Caco-2 (cell line): ENCODE results near the gene FHIP1A. TPM values are rescaled to one million over a fixed set of nuclear protein-coding genes. Genes with fewer than 3 reads are reported as not detected.

Source experiments
- BruUV-seq: library from RNA; stranded (reverse); fragments of 400-500 nt; replicated peaks from 2 replicates; lab custom pipeline; 2021; lab: Mats Ljungman, UMichigan
- CTCF ChIA-PET: fragments of 300-600 bp; sonication (Branson Sonifier 250); formaldehyde crosslinking; loops from one replicate; lab custom pipeline; 2022; ENCODE audit warnings: antibody characterized with exemption; lab: Charles Lee
- POLR2A ChIA-PET: fragments of 300-600 bp; sonication (Branson Sonifier 250); formaldehyde crosslinking; loops from one replicate; lab custom pipeline; 2022; ENCODE audit warnings: antibody characterized with exemption; lab: Charles Lee
- DNase-seq, 2 experiments: peaks; one replicate each; pipeline versions ENCODE4 v3.0.0 to v3.0.0-alpha.2; 2020 to 2022
- H3K27me3 ChIP-seq: replicated peaks from 2 replicates; pipeline ENCODE4 v1.6.0; 2011; ENCODE audit warnings: low read length; ENCODE audit not compliant: control insufficient read depth, insufficient read depth
- H3K36me3 ChIP-seq: 2 replicates; pipeline ENCODE4 v1.5.1; 2011; ENCODE audit warnings: low read length; ENCODE audit not compliant: control insufficient read depth, insufficient read depth
- H3K4me1 ChIP-seq: fragments of 250-450 bp; sonication (Bioruptor Pico); 2 replicates; pipeline ENCODE4 v1.5.1; 2020; ENCODE audit warnings: mild to moderate bottlenecking
- H3K4me3 ChIP-seq: 2 replicates; pipeline ENCODE4 v1.5.1; 2011; ENCODE audit warnings: low read depth, mild to moderate bottlenecking, control low read depth, low read length
- H3K9me3 ChIP-seq: fragments of 250-450 bp; sonication (Bioruptor Pico); 2 replicates; pipeline ENCODE4 v1.5.1; 2020; ENCODE audit warnings: mild to moderate bottlenecking, moderate library complexity
- H3K27ac Mint-ChIP-seq: one replicate; pipeline ENCODE4 v1.8.0; 2022; ENCODE audit warnings: mixed read lengths; ENCODE audit not compliant: unreplicated experiment
- H3K27me3 Mint-ChIP-seq: one replicate; pipeline ENCODE4 v1.8.0; 2022; ENCODE audit warnings: mixed read lengths; ENCODE audit not compliant: insufficient read depth, unreplicated experiment
- H3K36me3 Mint-ChIP-seq: one replicate; pipeline ENCODE4 v1.8.0; 2022; ENCODE audit warnings: mild to moderate bottlenecking, mixed read lengths; ENCODE audit not compliant: insufficient read depth, unreplicated experiment
- H3K4me1 Mint-ChIP-seq: one replicate; pipeline ENCODE4 v1.8.0; 2022; ENCODE audit warnings: low read depth, mixed read lengths; ENCODE audit not compliant: unreplicated experiment
- H3K4me3 Mint-ChIP-seq: one replicate; pipeline ENCODE4 v1.8.0; 2022; ENCODE audit warnings: mild to moderate bottlenecking, moderate library complexity, mixed read lengths; ENCODE audit not compliant: unreplicated experiment
- H3K9me3 Mint-ChIP-seq: one replicate; pipeline ENCODE4 v1.8.0; 2022; ENCODE audit warnings: mixed read lengths; ENCODE audit not compliant: unreplicated experiment
- CTCF ChIP-seq, 2 experiments: fragments of 200-600 bp in 1 of 2; IDR thresholded peaks; 1 replicate in 1 of 2; 2 replicates in 1 of 2; pipeline versions ENCODE4 v1.5.1 to v1.8.0; 2011 to 2022; ENCODE audit warnings: antibody characterized with exemption in 1 of 2, control low read depth in 1 of 2, inconsistent platforms in 1 of 2, low read depth in 1 of 2, low read length in 1 of 2, mild to moderate bottlenecking in 1 of 2, moderate library complexity in 1 of 2; ENCODE audit not compliant: insufficient read depth in 1 of 2, severe bottlenecking in 1 of 2, unreplicated experiment in 1 of 2
- intact Hi-C: fragments of 100-400 bp; cut with micrococcal nuclease; formaldehyde crosslinking; loops from one replicate; pipeline ENCODE4 v1.10.0; 2022; ENCODE audit not compliant: unreplicated experiment
- total RNA-seq: library from RNA; stranded (reverse); gene quantifications from 2 replicates; pipeline ENCODE4 v1.2.3, GENCODE V29; 2022

FHIP1A gene
- total RNA-seq, 1 experiment from 2014 or later, result 22.3 TPM

- H3K4me3 Mint-ChIP-seq, result no peak overlapping the region
- no peaks in the 10 kb centered on the region for H3K27me3 ChIP-seq
- no peaks in the 10 kb centered on the region for H3K9me3 Mint-ChIP-seq
- no peaks in the 10 kb centered on the region for H3K9me3 ChIP-seq
- H3K27ac Mint-ChIP-seq, result no peak overlapping the region
- BruUV-seq, result no TSS peak
- CTCF ChIA-PET, result no interaction called here
- no peaks in the 10 kb centered on the region for H3K27me3 Mint-ChIP-seq
- DNase-seq, result no peak
- POLR2A ChIA-PET, result no interaction called here
- no peaks in the 10 kb centered on the region for H3K36me3 ChIP-seq
- intact Hi-C loops, result no loop called here
- H3K4me1 ChIP-seq, result 0 out of 2 replicates have a peak, but pooled peaks cover 3% of the 10 kb centered on the region
- peaks cover 8% of the 10 kb centered on the region for H3K4me1 Mint-ChIP-seq
- TF ChIP-seq CTCF (IDR thresholded peaks at IDR 0.05; ENCODE audit: insufficient read depth in 1 of 2, low read depth in 1 of 2, low read length in 1 of 2, severe bottlenecking in 1 of 2, unreplicated experiment in 1 of 2), result no peak
- no peaks in the 10 kb centered on the region for H3K36me3 Mint-ChIP-seq
- H3K4me3 ChIP-seq, result no peak overlapping the region
These were observed 28.5 kb downstream of the FHIP1A start for GRCh38 chr4:151437505-151437904.

GRCh38 chr4:151438154-151438553 is 29.2 kb downstream of the FHIP1A start:
- CTCF ChIA-PET, result no interaction called here
- POLR2A ChIA-PET, result no interaction called here
- Mint-ChIP-seq H3K9me3 (no peaks in the 10 kb centered on the region), H3K4me3 (no peak overlapping the region), H3K4me1 (peaks cover 2% of the 10 kb centered on the region), H3K27me3 (no peaks in the 10 kb centered on the region), H3K36me3 (no peaks in the 10 kb centered on the region), H3K27ac (no peak overlapping the region)
- Histone ChIP-seq H3K4me3 (no peak overlapping the region), H3K4me1 (0 out of 2 replicates have a peak, but pooled peaks cover 3% of the 10 kb centered on the region), H3K9me3 (no peaks in the 10 kb centered on the region), H3K36me3 (no peaks in the 10 kb centered on the region), H3K27me3 (no peaks in the 10 kb centered on the region)
- intact Hi-C loops, result no loop called here
- DNase-seq, result no peak
- TF ChIP-seq CTCF (IDR thresholded peaks at IDR 0.05; ENCODE audit: insufficient read depth in 1 of 2, low read depth in 1 of 2, low read length in 1 of 2, severe bottlenecking in 1 of 2, unreplicated experiment in 1 of 2), result no peak
- BruUV-seq, result no TSS peak

GRCh38 chr4:151439320-151439719 is 30.3 kb downstream of the FHIP1A start:
- TF ChIP-seq CTCF (IDR thresholded peaks at IDR 0.05; ENCODE audit: insufficient read depth in 1 of 2, low read depth in 1 of 2, low read length in 1 of 2, severe bottlenecking in 1 of 2, unreplicated experiment in 1 of 2), result no peak
- no peaks in the 10 kb centered on the region for H3K9me3 ChIP-seq
- Mint-ChIP-seq H3K27ac (no peak overlapping the region), H3K4me3 (no peak overlapping the region), H3K9me3 (no peaks in the 10 kb centered on the region), H3K36me3 (no peaks in the 10 kb centered on the region), H3K4me1 (peaks cover 8% of the 10 kb centered on the region), H3K27me3 (no peaks in the 10 kb centered on the region)
- H3K4me3 ChIP-seq, result no peak overlapping the region
- no peak for DNase-seq
- no peaks in the 10 kb centered on the region for H3K36me3 ChIP-seq
- no peaks in the 10 kb centered on the region for H3K27me3 ChIP-seq
- BruUV-seq, result no TSS peak
- 0 out of 2 replicates have a peak, but pooled peaks cover 3% of the 10 kb centered on the region for H3K4me1 ChIP-seq
- CTCF ChIA-PET, result interaction anchor here (0.7 kb wide), 1 partner anchor 54 kb away, joined by 3 read pairs; no protein-coding TSS in a partner anchor
- intact Hi-C loops, result no loop called here
- POLR2A ChIA-PET, result no interaction called here
